Parathyroid adenoma (tissue), 2 donors: ENCODE measurements around the gene ZNF57.
"Not testable (repeated sequence)": the region's sequence is repeated elsewhere in the genome, so short reads cannot be mapped to it uniquely, and the experiment has no call there.

ENCODE experiments used
- H2AFZ ChIP-seq: fragments of 300-600 bp; sonication (generic); one replicate; pipeline ENCODE4 v1.7.0; 2017; ENCODE audit warnings: antibody characterized with exemption, mild to moderate bottlenecking
- H3K27ac ChIP-seq: fragments of 300-600 bp; sonication (generic); one replicate; pipeline ENCODE4 v1.7.0; 2017
- H3K27me3 ChIP-seq: fragments of 300-600 bp; sonication (generic); one replicate; pipeline ENCODE4 v1.7.0; 2017; ENCODE audit warnings: low read length; ENCODE audit not compliant: control insufficient read depth, insufficient read depth
- H3K36me3 ChIP-seq: fragments of 300-600 bp; sonication (generic); one replicate; pipeline ENCODE4 v1.7.0; 2017; ENCODE audit warnings: low read length; ENCODE audit not compliant: control insufficient read depth, insufficient read depth
- H3K4me1 ChIP-seq: fragments of 300-600 bp; sonication (generic); one replicate; pipeline ENCODE4 v1.7.0; 2017; ENCODE audit warnings: control low read depth
- H3K4me2 ChIP-seq: fragments of 300-600 bp; sonication (generic); one replicate; pipeline ENCODE4 v1.7.0; 2017; ENCODE audit warnings: low read length
- H3K4me3 ChIP-seq: fragments of 300-600 bp; sonication (generic); one replicate; pipeline ENCODE4 v1.7.0; 2017; ENCODE audit warnings: low read depth, low read length
- H3K79me2 ChIP-seq: fragments of 300-600 bp; sonication (generic); one replicate; pipeline ENCODE4 v1.7.0; 2017; ENCODE audit warnings: control low read depth
- H3K9ac ChIP-seq: fragments of 300-600 bp; sonication (generic); one replicate; pipeline ENCODE4 v1.7.0; 2017; ENCODE audit warnings: mild to moderate bottlenecking
- H3K9me3 ChIP-seq: fragments of 300-600 bp; sonication (generic); one replicate; pipeline ENCODE4 v1.7.0; 2017; ENCODE audit warnings: low read length; ENCODE audit not compliant: control insufficient read depth
- CTCF ChIP-seq: fragments of 300-600 bp; sonication (generic); IDR thresholded peaks from one replicate; pipeline ENCODE4 v1.7.0; 2017; ENCODE audit warnings: antibody characterized with exemption, mild to moderate bottlenecking
- donor health status: primary hyperparathyroidism.

The ZNF57 gene

DNA sequence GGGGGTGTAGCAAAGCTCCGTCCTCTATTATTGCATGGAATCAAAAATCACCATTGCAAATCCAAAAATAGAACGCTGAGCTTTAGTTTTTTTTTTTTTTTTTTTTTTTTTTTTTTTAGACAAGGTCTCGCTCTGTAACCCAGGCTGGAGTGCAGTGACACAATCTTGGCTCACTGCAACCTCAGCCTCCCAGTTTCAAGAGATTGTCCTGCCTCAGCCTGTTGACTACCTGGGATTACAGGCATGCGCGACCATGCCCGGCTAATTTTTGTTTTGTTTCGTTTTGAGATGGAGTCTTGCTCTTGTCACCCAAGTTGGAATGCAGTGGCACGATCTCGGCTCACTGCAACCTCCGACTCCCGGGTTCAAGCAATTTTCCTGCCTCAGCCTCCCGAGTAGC is 59.4 kb downstream of the ZNF57 start:
- TF ChIP-seq CTCF: no peak
- Histone ChIP-seq H3K9ac (no peak overlapping the region), H3K27me3 (no peaks in the 10 kb centered on the region), H3K4me3 (no peak overlapping the region), H3K4me2 (no peak overlapping the region), H3K27ac (no peak overlapping the region), H3K79me2 (no peaks in the 10 kb centered on the region), H3K36me3 (no peaks in the 10 kb centered on the region), H3K9me3 (no peaks in the 10 kb centered on the region), H2AFZ (no peak overlapping the region), H3K4me1 (no peaks in the 10 kb centered on the region)

DNA sequence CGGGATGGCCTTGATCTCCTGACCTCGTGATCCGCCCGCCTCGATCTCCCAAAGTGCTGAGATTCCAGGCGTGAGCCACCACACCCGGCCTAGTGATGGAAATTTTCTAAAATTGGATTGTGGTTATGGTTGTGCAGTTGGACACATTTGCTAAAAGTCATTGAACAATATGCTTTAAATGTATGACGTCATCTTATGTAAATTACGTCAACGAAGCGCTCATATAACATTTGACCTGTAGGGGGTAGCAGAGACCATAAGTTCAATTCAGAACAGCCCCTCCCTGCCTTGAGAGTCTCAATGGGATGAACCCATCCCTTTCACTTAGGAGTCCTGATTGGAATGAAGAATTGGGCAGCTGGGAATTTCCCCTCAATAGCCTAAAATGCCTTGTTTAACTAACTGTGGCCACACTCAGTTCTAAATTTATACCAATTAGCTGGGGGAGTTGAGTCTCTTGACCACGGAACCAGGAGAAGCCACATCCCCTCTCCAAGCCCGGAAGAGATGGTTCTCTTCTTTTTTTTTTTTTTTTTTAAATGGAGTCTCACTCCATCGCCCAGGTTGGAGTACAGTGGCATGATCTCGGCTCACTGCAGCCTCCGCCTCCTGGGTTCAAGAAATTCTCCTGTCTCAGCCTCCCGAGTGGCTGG is 61.4 kb downstream of the ZNF57 start:
- peak; percentile 89 for TF ChIP-seq CTCF
- no peak overlapping the region for H3K9ac ChIP-seq

GRCh38 chr19:2963122-2963521 is 62.4 kb downstream of the ZNF57 start:
- Histone ChIP-seq H3K79me2 (no peaks in the 10 kb centered on the region), H3K4me2 (no peak overlapping the region), H3K4me1 (peaks cover 2% of the 10 kb centered on the region), H3K9ac (no peak overlapping the region), H3K27me3 (no peaks in the 10 kb centered on the region), H3K36me3 (no peaks in the 10 kb centered on the region), H3K27ac (no peak overlapping the region), H3K4me3 (no peak overlapping the region), H3K9me3 (no peaks in the 10 kb centered on the region), H2AFZ (no peak overlapping the region)
- TF ChIP-seq CTCF: no peak

More for the DNA sequence above, 61.4 kb downstream of the ZNF57 start:
- Histone ChIP-seq H3K4me3 (no peak overlapping the region), H3K27me3 (no peaks in the 10 kb centered on the region), H3K36me3 (no peaks in the 10 kb centered on the region), H3K4me2 (no peak overlapping the region), H3K79me2 (no peaks in the 10 kb centered on the region), H3K27ac (no peak overlapping the region), H3K4me1 (no peaks in the 10 kb centered on the region), H3K9me3 (no peaks in the 10 kb centered on the region), H2AFZ (no peak overlapping the region)

DNA sequence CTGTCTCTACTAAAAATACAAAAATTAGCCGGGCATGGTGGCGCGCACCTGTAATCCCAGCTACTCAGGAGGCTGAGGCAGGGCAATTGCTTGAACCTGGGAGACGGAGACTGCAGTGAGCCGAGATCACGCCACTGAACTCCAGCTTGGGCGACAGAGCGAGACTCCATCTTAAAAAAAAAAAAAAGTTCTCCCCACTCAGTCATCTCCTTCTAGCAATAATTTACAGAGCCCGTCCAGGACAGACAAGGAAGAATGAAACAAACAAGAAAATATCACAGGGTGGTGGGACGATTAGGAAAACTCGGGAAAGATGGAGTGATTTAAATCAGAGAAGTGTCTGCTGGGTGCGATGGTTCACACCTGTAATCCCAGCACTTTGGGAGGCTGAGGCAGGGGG is 62.9 kb downstream of the ZNF57 start:
- H3K27ac ChIP-seq, H3K9me3 ChIP-seq, H3K79me2 ChIP-seq, H3K4me3 ChIP-seq, H3K27me3 ChIP-seq, H3K4me1 ChIP-seq, H3K9ac ChIP-seq, H3K4me2 ChIP-seq, H3K36me3 ChIP-seq, H2AFZ ChIP-seq: not testable (repeated sequence)

DNA sequence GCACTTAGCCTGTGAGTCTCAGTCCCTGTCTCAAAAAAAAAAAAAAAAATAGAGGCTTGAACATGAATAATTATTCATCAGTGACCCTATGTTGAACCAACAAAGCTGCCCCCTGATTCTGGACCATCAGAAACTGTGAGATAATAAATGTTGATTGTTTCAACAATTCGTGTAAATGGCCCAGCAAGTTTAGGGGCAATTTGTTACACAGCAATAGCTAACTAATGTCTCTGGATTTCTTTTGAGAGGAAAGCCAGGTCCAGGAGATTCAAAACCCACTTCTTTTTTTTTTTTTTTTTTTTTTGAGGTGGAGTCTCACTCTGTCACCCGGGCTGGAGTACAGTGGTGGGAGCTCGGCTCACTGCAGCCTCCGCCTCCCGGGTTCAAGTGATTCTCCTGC is 64.1 kb downstream of the ZNF57 start:
- no peak overlapping the region for H3K4me2 ChIP-seq
- no peak for TF ChIP-seq CTCF
- no peak overlapping the region for H2AFZ ChIP-seq
- no peaks in the 10 kb centered on the region for H3K27me3 ChIP-seq
- no peak overlapping the region for H3K9ac ChIP-seq
- no peak overlapping the region for H3K4me3 ChIP-seq
- no peaks in the 10 kb centered on the region for H3K36me3 ChIP-seq
- no peaks in the 10 kb centered on the region for H3K79me2 ChIP-seq
- H3K27ac ChIP-seq: no peak overlapping the region
- no peaks in the 10 kb centered on the region for H3K9me3 ChIP-seq
- peaks cover 15% of the 10 kb centered on the region for H3K4me1 ChIP-seq
